HepG2 (cell line): ENCODE results near the gene SHPK. TPM values are rescaled to one million over a fixed set of nuclear protein-coding genes. Genes with fewer than 3 reads are reported as not detected.

Source experiments
- AHR ChIP-seq: IDR thresholded peaks from 2 replicates; pipeline ENCODE4 v1.6.1; 2018; ENCODE audit warnings: missing genetic modification reagents, missing compliant biosample characterization
- ATF3 ChIP-seq: sonication (generic); formaldehyde crosslinking; IDR thresholded peaks from 2 replicates; pipeline ENCODE4 v1.4.0; 2020; ENCODE audit warnings: missing genetic modification reagents
- HNRNPK ChIP-seq: fragments of 200-400 bp; formaldehyde crosslinking; IDR thresholded peaks from 2 replicates; pipeline ENCODE4 v1.6.1; 2018; ENCODE audit warnings: low read length, low read depth, moderate library complexity, mild to moderate bottlenecking; ENCODE audit not compliant: poor library complexity, severe bottlenecking
- KLF12 ChIP-seq: sonication (generic); formaldehyde crosslinking; IDR thresholded peaks from 2 replicates; pipeline ENCODE4 v1.4.0; 2020; ENCODE audit warnings: missing genetic modification reagents, borderline replicate concordance
- NR3C1 ChIP-seq: sonication (generic); formaldehyde crosslinking; IDR thresholded peaks from 2 replicates; pipeline ENCODE4 v1.4.0; 2020; ENCODE audit warnings: missing genetic modification reagents
- POLR2AphosphoS5 ChIP-seq: IDR thresholded peaks from 2 replicates; pipeline ENCODE4 v1.6.1; 2012; ENCODE audit warnings: low read depth, low read length
- SP4 ChIP-seq: sonication (generic); formaldehyde crosslinking; IDR thresholded peaks from 2 replicates; pipeline ENCODE4 v1.8.1; 2023; ENCODE audit warnings: mild to moderate bottlenecking, missing genetic modification reagents
- TFAP4 ChIP-seq: sonication (generic); IDR thresholded peaks from 2 replicates; pipeline ENCODE4 v1.6.1; 2016; ENCODE audit warnings: low read depth, borderline replicate concordance
- ZMAT5 ChIP-seq: sonication (generic); formaldehyde crosslinking; IDR thresholded peaks from 2 replicates; pipeline ENCODE4 v1.5.0; 2020; ENCODE audit warnings: mild to moderate bottlenecking, low read depth, missing genetic modification reagents, borderline replicate concordance
- ZNF234 ChIP-seq: sonication (generic); formaldehyde crosslinking; conservative IDR thresholded peaks from 2 replicates; pipeline ENCODE4 v1.5.1; 2020; ENCODE audit warnings: mild to moderate bottlenecking, missing genetic modification reagents
- ZNF407 ChIP-seq: sonication (generic); formaldehyde crosslinking; IDR thresholded peaks from one replicate; pipeline ENCODE4 v1.5.1; 2020; ENCODE audit warnings: mild to moderate bottlenecking, missing genetic modification reagents; ENCODE audit errors: not compliant biosample characterization
- ZNF597 ChIP-seq: sonication (generic); formaldehyde crosslinking; IDR thresholded peaks from 2 replicates; pipeline ENCODE4 v1.5.0; 2020; ENCODE audit warnings: missing genetic modification reagents
- ZNF616 ChIP-seq: sonication (generic); formaldehyde crosslinking; IDR thresholded peaks from 2 replicates; pipeline ENCODE4 v1.5.0; 2020; ENCODE audit warnings: low read depth, mild to moderate bottlenecking, missing genetic modification reagents
- ZXDC ChIP-seq: sonication (generic); formaldehyde crosslinking; IDR thresholded peaks from 2 replicates; pipeline ENCODE4 v1.5.0; 2020; ENCODE audit warnings: mild to moderate bottlenecking, missing genetic modification reagents
- polyA plus RNA-seq, 8 experiments: library from polyadenylated mRNA; depleted of rRNA in 3 of 8; stranded (reverse) in 7 of 8; unstranded in 1 of 8; fragments of >200 nt; fragmentation: Illumina TruSeq in 4 of 8; extraction: Trizol in 4 of 8; gene quantifications; 2 replicates each; pipeline versions ENCODE4 v1.2.1 to v1.2.3, GENCODE V29; 2011 to 2016; ENCODE audit warnings: low read depth in 4 of 8, missing spikeins in 1 of 8, mixed read lengths in 1 of 8; ENCODE audit not compliant: insufficient read depth in 1 of 8
- total RNA-seq, 5 experiments: library from RNA; depleted of rRNA; stranded (reverse); fragments of >200 nt; fragmentation: Illumina TruSeq; extraction: Trizol; gene quantifications; 2 replicates each; pipeline ENCODE4 v1.2.3, GENCODE V29; 2016; ENCODE audit warnings: low read depth in 1 of 5

The SHPK gene
- total and polyA plus RNA-seq, 2 of the 13 experiments (the other 11 are each of a cell fraction or from before 2014, with no cell fraction given), result 16.2 to 30.9 TPM

- no peak for TF ChIP-seq ZMAT5
- TF ChIP-seq AHR (CRISPR knock-in tag), result no peak
- TF ChIP-seq SP4, result no peak
- no peak for TF ChIP-seq KLF12
- no peak for TF ChIP-seq POLR2AphosphoS5
- no peak for TF ChIP-seq ZNF597 (CRISPR knock-in tag)
- no peak for TF ChIP-seq ZNF234 (CRISPR knock-in tag)
- no peak for TF ChIP-seq ZNF616 (CRISPR knock-in tag)
- no peak for TF ChIP-seq HNRNPK
- TF ChIP-seq TFAP4, result no peak
- no peak for TF ChIP-seq NR3C1 (CRISPR knock-in tag)
- no peak for TF ChIP-seq ZNF407 (CRISPR knock-in tag)
- TF ChIP-seq ZXDC (CRISPR knock-in tag), result no peak
- TF ChIP-seq ATF3 (CRISPR knock-in tag), result no peak
Observed at GRCh38 chr17:3641717-3642486, 5.9 kb upstream of the SHPK start (continued).
